ENCODE measurements around the gene TMEM125.

TMEM125 gene

DNA sequence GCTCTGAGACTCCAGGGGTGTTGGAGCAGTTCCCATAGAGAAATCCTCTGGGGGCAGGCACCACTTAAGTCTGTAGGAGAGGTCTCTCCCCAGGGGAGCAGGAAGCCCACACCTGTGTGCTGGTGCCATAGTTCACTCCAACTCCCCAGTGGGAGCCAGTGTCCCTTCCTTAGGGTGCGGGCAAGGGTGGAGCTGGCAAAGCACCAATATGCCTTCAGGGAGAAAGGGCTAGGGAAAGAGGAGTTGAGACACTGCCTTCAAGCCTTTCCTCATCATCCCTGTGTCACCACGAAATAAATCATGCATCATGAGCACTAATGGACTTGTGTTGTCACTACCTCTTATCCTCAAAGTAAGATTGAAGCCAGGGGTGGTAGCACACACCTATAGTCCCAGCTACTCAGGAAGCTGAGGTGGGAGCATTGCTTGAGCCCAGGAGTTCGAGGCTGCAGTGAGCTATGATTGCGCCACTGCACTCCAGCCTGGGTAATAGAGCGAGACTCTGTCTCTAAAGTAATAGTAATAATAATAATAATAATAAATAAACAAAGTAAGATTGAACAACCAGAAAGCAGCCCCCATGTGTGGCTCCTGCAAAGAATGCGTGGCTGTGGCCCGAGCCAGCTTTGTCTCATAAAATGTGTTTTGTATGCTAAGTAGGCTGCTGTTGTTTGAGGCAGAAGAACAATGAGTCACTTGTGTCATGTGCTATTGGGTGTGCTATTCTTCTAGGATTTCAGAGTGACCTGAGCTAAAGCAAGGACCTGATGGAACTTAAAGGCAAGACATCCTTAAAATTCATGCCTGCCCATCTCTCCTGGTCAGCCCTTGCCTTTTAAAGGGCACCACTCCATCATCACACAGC, 24.3 kb downstream of the TMEM125 start:
- DNase-seq (ENCODE audit: low read depth): peak; percentile 30

- DNase-seq (ENCODE audit: low read depth): no peak
Observed at GRCh38 chr1:43294761-43295160, 25.0 kb downstream of the TMEM125 start.

GRCh38 chr1:43296207-43296606, 26.4 kb downstream of the TMEM125 start:
- no peak for DNase-seq (ENCODE audit: low read depth)

- DNase-seq (ENCODE audit: low read depth): no peak
Observed at GRCh38 chr1:43298055-43298454, 28.3 kb downstream of the TMEM125 start.

- DNase-seq (ENCODE audit: low read depth): no peak
Observed at GRCh38 chr1:43299101-43299500, 29.3 kb downstream of the TMEM125 start.

DNA sequence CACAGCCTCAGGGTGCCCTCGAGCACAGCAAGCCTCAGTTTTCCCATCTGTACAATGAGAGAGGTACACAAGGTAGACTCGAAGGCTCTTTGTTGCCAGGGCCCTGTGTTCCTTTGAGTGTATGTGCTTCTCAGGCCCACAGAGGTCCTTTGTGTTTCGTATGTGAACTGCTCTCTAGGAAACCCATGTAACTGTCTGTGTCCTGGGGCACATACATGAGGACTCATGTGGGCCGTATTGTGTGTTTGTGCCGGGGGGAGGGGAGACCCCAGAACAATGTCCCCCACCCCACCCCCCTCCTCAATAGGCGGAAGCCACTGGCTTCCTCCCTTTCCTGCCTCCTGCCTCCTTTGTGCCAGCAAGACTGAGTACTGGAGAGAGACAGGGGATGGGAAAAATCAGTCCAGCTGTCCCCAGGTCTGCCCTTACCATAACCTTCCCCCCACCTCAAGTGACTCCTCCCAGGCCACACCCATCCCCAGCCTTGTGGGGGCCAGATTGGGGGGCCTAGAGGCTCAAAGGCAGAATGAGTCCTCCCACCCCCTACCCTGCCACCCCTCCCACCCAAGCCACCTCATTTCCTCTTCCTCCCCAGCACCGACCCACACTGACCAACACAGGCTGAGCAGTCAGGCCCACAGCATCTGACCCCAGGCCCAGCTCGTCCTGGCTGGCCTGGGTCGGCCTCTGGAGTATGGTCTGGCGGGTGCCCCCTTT, 30.8 kb downstream of the TMEM125 start, which contains the start of gene TIE1:
TIE1 (plus strand) TSS at position 605 of the 717 bp plus-strand sequence; CDS start at position 695, 90 bp downstream.
- no peak for DNase-seq (ENCODE audit: low read depth)

DNA sequence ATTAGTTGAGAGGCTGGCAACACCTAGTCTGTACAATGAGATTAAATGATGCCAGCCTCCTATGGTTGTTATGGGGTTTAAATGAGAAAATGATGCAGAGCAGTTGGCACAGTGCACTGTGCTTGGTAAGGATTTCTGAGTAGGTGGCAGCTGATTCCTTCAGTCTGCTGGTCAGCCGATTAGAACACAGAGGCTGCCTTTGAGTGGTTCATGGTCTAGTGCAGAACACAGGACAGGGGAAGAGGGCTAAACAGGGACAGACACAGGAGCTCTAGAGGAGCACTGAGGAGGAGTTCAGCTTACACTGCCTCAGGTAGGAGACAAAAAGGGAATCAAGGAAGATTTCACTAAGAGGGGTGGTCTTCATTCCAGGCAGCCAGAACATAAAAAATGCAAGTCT, 32.4 kb downstream of the TMEM125 start:
- DNase-seq (ENCODE audit: low read depth): no peak

GRCh38 chr1:43302721-43303470, 33.1 kb downstream of the TMEM125 start:
- DNase-seq (ENCODE audit: low read depth): no peak

GRCh38 chr1:43303471-43304313, 33.9 kb downstream of the TMEM125 start:
- no peak for DNase-seq (ENCODE audit: low read depth)

DNA sequence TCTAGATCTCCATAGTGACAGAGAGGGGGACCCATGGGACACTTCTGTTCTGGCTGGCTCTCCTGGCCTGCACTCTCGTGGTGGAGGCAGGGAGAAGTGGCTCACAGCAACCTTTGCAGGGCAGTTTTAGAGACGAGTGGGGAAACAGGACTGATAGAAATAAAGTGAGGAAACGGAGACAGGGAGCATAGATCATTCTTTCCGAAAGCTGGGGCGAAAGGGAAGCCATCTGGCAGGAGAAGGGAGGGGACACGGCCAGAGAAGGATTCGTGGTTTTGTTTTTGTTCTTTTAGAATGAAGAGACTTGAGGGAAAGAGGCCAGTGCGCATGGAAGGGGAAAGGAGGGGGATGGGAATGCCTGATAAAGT, 34.5 kb downstream of the TMEM125 start:
- DNase-seq (ENCODE audit: low read depth): no peak

- DNase-seq (ENCODE audit: low read depth): no peak
Observed at GRCh38 chr1:43304771-43305300, 35.1 kb downstream of the TMEM125 start.

DNA sequence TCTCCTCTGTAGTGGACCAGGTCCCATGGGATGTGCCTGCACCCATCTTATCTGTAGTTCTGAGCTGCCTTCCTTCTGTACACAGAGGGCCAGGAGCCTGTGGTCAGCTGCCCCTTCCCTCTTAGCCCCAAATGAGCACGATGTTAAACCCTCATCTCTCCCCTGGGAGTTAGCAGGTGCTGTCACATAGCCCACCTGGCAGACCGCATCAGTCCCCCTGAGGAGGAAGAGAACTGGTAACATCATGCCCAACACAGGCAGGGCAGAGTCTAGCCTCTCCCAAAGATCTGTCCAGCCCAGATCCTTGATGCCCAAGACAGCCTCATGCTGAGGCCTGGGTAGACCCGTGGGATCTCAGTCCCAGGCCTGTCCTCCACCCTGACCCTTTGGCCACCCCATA, 35.7 kb downstream of the TMEM125 start:
- no peak for DNase-seq (ENCODE audit: low read depth)

DNA sequence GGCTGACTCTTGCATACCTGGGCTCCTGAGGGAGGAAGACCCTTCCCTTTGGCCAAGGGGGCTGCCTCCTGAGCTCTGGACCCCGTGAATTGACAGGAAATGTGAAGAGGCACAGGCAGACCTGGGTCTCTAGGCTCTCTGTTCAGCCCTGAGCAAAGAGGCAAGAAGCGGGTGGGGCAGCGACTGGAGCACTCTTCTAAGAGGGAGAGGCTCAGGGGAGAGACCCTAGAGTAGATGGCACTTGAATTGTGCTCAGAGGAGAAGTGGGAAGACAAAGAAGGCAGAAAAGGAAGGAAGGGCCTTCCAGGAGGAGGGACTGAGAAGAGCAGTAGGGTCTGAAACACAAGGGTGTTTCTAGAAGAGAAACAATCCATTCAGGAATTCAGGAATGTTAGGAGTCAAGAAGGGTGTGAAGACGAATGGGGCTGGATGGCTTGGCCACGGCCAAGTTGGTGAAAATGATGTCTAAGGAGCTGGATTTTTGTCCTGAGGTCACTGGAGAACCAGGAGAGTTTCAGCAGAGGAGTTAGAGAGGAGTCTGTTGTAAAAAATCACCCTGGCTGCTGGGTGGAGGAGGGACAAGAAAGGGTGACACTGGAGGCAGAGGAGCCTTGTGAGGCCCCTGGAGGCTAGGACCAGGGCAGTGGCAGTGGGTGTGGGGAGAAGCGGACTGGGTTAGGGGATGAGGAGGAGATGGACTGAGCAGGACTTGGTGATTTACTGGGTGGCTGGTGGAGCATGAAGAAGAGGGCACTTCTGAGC, 36.3 kb downstream of the TMEM125 start:
- no peak for DNase-seq (ENCODE audit: low read depth)

- no peak for DNase-seq (ENCODE audit: low read depth)
Observed at GRCh38 chr1:43306688-43307457, 37.1 kb downstream of the TMEM125 start.

DNA sequence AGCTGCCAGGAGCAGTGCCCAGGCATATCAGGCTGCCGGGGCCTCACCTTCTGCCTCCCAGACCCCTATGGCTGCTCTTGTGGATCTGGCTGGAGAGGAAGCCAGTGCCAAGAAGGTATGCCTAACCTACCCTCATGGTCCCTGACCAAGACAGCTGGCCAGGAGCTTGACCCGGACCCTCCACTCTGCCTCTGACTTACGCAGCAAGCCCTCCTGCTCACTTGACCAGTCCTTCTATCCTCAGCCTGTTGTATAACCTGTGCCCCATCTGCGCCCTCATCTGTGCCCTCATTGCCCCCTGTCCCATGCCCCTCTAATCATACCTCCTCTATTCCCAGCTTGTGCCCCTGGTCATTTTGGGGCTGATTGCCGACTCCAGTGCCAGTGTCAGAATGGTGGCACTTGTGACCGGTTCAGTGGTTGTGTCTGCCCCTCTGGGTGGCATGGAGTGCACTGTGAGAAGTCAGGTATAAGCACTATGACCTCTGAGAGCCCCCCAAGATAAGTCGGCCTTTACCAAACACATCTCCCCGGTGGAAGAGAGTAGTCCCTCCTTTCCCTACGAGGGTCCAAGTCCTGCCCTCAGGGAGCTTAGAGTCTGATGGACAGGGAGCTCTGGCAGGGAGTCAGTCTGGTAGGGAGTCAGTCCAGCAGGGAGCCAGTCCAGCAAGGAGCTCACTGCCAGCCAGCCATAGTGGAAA, 37.8 kb downstream of the TMEM125 start:
- no peak for DNase-seq (ENCODE audit: low read depth)

DNA sequence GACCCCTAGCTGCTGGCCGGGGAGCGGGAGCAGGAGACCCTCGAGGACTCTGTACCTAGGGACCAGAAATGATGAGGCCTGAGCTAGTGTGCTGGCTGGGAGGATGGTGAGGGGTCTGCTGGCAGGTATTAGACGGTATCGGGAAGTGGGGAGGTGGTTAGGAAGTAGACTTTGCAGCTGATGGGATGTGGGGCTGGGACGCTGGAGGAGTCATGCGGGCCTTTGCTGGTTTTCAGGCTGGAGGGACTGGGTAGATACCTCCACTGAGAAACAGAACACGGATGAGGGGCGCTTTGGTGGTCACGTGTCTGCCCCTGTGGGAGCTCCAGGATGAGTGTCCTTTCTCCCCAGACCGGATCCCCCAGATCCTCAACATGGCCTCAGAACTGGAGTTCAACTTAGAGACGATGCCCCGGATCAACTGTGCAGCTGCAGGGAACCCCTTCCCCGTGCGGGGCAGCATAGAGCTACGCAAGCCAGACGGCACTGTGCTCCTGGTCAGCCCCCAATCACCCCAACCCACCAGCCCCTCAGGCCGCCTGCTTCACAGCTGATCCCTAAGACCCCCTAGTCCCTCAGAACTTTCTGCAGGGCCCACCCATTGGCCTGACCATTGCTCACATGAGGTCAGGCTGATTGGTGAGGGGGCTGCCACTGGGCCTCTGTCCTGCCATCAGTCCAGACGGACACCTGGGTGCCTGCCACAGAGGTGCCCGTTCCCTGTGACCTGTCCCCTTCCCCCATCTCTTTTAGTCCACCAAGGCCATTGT, 39.0 kb downstream of the TMEM125 start:
- DNase-seq (ENCODE audit: low read depth): no peak

DNA sequence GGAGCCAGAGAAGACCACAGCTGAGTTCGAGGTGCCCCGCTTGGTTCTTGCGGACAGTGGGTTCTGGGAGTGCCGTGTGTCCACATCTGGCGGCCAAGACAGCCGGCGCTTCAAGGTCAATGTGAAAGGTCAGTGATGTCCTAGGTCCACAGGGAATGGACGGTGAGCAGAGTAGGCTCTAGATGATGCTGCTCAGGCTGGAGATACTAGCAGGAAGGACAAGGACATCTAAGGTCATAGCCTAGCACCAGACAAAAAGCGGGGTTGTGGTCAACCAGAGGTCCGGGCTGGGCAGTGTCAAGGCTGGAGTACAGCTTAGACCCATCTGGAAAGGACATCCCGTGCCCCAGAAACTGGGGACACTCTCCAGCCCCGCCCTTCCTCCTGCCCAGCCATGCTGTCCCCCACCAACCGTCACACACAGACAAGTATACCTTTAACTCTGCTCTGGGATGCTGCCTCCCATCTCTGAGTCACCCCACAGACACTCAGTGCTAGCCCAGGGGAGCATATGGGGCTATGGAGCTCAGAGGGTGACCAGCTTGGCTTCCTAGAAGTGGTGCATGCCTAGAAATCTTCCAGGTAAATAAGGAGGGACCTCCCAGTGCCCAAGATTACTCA, 39.7 kb downstream of the TMEM125 start:
- no peak for DNase-seq (ENCODE audit: low read depth)

GRCh38 chr1:43311521-43311920, 41.7 kb downstream of the TMEM125 start:
- DNase-seq (ENCODE audit: low read depth): no peak

Measured in fibroblast of the conjunctiva (primary cell).